GM18907 (cell line): ENCODE results near the gene EHBP1.

Experiments used
- ATAC-seq: cut with Tn5 transposase; IDR thresholded peaks from one replicate; pipeline ENCODE4 v1.9.1; 2021; ENCODE audit warnings: mild to moderate bottlenecking, moderate library complexity; ENCODE audit not compliant: unreplicated experiment

EHBP1 gene

DNA sequence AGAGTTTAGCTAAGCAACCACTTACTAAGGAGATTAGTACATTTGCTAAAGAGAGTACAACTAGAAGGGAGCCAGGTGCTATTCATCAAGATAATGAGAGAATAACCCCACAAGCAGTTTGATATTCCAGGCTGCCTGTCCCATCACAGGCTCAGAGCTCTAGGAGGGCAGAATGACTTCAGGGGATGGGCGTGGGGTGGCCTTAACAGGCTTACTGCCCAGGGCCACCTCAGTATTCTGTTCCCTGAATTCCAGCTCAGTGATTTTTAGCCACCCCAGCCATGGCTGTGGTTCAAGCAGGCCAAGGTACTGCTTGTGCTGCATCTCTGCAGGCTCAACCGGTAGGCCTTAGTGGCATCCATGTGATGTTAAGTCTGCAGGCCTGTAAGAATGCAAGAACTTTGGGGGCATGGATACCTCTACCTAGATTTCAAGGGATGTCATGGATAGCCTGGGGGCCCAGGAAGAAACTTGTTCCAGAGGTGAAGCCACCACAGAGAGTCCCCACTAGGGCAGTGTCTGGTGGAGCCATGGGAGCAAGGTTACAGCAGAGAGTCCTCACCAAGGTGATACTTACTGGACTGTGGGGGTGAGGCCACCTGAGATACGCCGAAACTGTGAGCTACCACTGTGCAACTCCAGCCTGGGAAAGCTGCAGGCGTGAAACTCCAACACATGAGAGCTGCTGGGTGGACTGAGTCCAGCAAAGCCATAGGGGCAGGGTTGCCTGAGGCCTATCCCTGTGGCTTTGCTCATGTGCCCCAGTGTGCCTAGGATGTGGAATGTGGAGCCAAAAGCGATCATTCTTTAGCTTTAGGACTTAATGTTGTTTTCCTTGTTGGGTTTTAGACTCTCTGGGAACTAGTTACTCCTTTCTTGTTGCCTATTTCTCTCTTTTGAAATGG is 107.7 kb downstream of the EHBP1 start:
- no peak for ATAC-seq

DNA sequence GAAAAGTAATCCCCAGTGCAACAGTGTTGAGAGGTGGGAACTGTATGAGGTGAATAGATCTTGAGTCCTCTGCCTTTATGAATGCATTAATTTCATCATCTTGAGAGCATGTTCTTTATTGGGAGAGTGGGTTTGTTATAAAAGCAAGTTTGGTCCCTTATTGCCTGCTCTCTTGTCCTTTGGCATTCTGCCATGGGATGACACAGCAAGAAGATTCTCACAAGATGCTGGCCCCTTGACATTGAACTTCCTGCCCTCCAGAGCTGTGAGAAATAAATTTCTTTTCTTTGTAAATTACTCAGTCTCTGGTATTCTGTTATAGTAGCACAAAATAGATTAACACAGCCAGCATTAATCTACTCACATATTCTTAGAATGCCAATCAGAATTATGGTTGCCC is 108.6 kb downstream of the EHBP1 start:
- ATAC-seq: no peak

DNA sequence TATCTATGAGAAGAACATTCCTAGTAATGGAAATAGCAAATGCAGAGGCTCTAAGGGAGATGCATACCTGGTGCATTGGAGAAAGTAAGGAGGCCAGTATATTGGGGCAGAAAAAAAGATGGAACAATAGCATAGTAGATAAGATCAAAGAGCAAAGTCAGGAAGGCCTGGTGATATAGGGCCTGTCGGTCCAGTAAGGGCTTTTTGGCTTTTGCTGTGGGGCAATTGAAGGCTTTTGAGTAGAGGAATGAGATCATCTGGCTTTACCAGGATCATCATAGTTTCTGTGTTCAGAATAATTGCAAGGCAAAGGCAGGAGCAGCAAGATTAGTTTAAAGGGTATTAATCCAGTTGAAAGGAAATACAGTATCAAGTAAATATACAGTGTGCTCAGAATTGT is 111.8 kb downstream of the EHBP1 start:
- no peak for ATAC-seq

DNA sequence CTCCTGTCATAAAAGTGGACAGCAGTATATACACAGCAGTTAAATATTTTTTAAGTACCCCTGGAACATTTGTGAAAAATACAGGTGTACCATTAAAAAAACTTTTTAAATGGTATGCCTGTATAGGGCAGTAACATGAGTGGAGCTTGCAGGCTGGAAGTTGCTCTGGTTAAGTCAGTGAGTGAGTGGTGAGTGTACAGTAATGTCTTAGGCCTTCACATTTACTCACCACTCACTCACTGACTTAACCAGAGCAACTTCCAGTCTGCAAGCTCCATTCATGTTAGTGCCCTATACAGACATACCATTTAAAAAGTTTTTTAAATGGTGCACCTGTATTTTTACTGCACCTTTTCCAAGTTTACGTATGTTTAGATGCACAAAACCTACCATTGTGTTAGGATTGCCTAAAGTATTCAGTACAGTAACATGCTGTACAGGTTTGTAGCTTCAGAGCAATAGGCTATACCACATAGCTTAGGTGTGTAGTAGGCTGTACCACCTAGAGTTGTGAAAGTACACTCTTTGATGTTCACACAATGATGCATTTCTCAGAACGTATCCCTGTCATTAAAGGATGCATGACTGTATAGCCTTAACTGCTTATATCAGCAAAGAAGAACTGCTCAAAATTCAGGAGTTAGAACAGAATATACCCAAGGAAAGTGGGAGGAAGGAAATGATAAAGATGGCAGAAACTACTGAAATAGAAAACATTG is 112.6 kb downstream of the EHBP1 start:
- no peak for ATAC-seq

DNA sequence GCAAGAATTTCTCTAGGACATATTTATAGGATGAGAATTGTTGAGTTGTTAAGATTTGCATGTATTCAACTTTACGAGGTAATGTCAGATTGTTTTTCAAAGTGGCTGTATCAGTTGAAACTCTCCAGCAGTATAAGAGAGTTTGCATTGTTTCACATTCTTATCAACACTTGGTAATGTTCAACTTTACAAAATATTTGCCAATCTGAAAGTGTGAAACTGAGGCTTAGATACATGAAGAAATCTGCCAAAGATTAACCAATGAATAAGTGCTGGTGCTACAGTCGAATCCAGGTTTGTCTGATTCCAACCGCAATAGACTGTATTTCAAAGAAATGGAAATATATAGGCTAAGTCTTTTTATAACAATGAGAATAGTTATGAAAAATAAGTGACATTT is 117.0 kb downstream of the EHBP1 start:
- no peak for ATAC-seq

DNA sequence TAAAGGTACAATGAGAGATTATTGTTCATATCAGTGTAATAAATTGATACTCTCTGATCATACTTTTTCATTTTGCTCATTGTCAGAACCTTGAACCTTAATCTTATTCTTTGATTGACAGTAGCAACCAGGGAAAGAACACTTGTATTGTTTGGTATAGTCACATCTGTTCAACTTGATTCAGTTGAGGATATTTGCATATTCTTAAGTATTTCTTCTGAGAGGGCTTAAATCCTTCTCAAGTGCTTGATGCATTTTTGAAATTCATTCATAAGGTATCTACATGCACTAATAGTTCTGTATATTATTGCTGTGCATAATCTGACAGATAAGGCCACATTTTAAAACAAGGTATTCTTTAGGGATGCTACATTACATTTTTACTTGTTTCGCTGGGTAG is 118.9 kb downstream of the EHBP1 start:
- no peak for ATAC-seq

DNA sequence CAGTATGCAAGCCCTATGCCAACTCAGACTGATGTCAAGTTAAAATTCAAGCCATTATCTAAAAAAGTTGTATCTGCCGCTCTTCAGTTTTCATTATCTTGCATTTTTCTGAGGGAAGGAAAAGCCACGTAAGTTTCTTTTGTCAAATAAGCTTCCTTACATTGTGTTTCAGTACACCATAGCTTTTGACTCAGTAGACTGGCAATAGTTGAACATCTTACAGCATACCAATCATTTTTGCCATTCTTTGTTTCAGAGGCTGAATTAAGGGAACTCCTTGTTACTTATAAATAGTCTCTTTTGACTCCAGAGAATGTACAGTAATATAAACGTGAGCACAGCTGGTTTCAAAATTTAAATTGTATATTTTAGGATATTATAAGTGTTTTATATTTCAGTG is 120.6 kb downstream of the EHBP1 start:
- no peak for ATAC-seq

DNA sequence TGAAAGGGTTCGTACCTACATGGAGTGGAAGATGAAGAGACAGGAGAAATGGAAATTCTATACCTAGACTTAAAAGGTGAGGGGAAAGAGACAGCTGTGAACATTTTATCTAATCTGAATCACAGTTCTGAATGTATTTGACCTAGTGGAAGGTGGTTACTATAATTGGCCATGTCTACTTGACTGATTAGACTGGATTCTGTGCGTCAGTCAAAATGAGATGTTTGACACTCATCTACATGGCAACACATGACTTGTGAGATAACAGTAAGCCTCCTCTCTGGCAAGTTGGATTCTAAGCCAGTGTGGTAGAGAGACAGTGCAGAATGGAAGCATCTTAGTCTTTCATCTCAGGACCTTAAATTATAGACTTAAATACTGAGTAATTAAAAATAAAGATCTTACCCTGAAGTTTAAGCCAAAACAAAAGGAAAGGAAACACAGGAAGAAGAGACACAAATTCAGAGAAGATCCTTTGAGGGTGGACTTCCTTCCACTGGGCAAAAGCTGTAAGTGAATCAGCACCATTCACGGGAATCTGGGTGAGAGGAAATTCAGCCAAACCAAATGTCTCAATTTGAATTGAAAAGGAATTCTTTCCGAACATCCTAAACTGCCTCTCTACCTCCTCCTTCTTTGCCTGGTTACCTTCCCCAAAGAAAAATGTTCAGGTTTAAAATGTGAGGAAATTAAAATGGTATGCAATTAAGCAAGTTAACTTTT is 121.6 kb downstream of the EHBP1 start:
- no peak for ATAC-seq

DNA sequence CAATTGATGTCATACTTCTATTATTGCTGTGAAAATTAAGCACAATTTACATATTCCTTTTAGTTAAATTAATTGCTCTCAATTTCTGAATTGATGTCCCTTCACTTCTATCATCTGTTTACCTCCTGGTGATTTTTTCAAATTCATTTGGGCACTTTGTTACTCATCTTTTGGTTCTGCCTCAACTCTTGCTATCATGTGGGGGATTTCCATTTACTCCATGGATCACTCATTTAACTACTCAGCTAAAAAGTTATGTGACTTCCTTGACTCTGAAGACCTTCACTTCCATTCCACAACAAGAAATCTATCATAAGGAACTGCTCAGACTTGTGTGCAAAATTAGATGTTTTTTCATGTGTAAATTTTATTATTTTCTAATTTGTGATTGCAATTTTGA is 126.2 kb downstream of the EHBP1 start:
- no peak for ATAC-seq

DNA sequence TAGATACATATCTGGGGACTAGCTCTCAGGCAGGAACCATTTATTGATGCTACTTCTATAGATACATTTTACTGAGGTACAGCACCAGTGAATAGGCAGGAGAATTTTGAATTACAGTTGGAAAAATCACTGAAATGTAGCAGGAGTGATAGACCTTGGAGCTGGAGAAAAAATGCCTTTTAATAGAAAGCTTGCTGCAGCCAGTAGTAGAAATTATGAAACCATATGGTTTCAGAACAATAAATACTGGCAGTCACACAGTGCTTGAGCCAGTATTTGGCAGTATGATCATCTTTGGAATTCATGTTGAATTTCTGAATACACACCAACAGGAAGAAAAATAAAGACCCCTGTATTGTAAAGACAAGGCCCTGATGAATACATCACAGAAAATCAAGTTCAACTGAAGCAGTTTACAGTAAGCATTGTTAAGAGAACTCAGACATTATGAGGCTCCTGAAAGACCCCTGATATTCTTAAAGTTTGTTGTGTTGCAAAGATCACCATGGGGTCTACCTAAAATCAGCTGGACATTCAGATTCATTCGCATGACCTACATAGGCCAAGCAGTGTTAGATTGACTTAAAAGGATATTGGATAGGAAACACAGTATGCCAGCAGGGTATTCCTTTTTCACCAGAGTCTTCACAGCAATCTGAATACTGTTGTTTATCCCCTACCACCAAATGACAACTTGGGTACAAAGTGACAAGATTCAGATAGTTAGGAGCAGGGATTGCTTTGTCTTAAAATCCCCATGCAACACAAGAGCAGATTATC is 139.0 kb downstream of the EHBP1 start:
- no peak for ATAC-seq

DNA sequence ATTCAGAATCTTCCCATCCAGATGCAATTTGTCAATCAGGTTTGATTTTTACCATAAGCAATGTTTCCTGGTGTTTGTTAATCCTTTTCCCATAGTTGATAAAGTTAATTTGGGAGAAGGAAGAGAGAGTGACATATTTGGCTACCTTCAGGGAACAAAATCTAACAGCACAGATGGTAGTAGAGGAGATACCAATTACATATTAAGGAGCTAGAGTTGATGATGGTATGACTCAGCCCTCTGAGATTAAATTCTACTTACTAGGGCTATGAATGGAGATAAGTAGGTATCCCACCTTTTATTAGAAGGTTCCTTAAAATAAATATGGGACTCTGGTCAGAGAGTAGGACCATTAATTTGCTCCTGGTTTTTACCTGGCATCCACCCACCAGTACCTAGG is 139.7 kb downstream of the EHBP1 start:
- ATAC-seq: no peak

DNA sequence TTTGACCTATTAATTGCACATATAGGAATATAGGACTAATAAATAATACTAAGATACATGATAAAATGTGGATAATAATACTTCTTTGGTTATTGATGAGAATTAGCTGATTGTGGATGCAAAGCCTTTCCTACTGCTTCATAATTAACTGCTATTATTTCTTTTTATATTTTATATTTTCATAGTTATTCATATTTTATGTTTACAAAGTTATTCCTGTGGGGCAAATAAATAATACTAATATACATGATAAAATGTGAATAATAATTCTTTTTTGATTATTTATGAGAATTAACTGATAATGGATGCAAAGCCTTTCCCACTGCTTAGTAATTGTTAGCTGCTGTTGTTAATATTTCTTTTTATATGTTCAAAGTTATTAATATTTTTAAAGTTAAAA is 146.7 kb downstream of the EHBP1 start:
- ATAC-seq: no peak

DNA sequence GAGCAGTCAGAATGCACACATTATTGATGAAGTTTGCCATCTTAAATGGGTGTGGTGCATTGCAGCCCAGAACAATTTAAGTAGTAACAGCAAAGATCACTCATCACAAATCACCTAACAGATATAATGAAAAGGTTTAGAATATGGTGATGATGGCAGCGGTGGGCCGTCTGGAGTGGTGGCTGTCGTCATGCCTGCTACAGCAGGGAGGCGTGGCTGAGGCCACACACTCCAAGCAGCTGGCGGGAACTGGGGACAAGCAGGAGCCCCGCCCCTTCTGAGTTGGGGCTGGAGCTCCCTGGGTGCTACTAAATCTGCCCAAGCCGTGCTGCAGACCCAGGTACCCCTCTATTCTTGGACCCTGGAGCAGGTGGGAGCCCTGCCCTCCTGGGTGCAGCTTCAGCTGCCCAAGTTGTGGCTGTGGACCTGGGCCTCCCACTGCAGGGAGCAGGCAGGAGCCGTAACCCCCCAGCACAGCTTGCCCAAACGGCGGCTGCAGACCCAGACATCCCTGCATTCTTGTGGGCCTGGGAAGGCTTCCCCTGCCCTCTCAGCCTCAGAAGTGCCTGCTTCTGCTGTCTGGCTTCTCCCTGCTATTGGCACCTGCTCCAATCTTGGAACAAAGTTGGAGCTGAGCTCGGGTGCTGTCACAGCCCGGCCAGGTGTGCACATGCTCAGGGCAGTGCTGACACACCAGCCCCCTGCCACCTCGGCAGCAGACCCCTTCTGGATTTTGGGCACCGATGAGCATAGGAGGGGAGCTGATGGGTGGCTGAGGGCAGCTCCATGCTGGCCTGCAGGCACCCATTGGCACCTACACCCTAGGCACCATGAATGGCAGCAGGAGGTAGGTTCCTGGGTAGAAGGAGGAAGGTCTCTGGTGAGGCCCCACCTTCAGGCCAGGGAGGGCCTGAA is 149.3 kb downstream of the EHBP1 start:
- ATAC-seq: no peak

DNA sequence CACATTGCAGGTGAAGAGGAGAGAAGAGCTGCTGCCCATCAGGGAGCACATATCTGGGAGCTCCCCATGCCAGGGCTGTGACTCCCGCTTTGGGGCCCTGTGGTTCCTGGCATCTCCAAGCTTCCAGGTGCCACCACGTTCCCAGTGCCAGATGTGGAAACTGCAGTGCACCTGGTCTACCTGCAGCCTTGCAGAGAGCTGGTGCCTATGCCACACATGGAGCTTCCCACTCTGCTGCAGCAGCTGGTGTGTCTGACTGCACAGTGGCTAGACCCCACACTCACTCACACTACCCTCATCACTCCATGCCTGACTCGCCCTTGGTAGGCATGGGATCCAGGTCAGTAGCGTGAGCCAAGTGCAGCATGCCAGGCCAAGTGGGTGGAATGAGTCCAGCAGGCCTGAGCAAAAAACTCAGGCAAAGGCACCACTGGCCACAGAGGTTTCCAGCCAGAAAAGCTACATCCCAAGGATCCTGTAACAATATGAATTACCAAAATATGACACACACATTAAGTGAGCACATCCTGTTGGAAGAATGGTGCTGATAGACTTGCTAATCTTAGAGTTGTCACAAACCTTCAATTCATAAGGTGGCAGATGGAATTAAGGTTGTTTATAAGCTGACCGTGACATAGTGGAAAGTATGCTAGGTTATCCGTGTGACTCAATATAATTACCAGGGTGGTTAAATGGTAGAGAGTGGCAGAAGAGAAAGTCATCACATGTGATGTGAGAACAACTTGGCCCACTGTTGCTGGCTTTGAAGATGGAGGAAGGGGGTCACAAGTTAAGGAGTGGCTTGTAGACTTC is 150.9 kb downstream of the EHBP1 start:
- no peak for ATAC-seq

DNA sequence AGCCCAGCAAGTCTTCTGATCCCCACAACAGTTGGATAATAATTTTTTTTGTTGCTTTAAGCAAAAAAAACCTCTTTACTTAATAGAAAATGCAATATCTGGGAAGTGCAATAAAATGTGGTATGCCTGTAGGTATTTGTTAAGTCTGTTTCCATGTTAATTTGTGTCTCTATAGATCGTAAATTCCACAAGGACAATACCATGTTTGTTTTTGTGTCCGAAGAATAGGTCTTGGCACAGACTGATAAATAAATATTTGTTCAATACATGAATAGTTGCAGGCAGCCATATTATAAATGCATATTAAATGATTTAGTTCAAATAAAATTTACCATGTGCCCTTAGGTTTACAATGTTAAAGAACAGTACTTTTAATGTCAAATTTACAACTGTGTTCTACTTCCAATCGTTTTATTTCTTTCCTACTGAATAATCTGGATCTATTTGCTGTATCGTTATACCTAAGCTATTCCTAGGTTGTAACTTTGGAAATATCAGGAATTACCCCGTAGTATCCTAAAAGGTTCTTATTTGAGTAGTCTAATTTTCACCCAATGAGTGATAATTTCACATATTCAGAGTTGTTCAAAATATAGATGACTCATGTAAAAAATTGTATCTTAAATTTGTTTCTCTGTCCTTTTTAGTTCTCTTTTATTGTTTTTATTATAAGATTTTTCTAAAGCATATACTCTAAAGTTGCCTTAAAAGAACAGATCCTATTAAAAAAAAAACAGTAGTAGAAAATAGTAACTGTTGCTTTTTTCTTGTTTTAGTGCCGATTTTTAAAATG is 151.8 kb downstream of the EHBP1 start:
- no peak for ATAC-seq

DNA sequence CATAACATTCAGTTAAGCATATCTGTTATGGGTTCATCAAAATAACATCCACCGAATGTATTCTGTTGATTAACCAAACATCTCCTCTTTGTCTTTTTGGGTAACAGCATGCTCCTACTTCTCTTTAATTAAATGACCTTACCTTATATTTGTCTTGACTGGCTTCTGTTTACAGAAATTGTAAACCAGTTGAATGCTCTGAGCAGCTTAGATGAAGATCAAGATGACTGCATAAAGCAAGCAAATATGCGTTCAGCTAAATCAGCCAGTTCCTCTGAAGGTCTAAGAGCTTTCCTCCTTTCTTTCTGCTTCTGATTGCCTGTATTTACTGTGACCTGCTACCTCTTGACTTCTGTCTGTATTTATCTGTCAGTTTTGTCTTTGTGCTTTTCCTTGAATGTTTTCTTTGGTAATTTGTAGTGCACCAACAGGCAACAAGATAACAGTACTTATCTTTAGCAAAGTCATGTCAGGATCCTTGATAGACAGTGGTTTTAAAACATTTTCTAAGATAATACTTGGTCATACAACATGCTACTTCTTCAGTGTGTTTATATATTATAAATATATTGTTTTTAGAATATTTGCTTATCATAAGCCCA is 152.8 kb downstream of the EHBP1 start:
- ATAC-seq: no peak

DNA sequence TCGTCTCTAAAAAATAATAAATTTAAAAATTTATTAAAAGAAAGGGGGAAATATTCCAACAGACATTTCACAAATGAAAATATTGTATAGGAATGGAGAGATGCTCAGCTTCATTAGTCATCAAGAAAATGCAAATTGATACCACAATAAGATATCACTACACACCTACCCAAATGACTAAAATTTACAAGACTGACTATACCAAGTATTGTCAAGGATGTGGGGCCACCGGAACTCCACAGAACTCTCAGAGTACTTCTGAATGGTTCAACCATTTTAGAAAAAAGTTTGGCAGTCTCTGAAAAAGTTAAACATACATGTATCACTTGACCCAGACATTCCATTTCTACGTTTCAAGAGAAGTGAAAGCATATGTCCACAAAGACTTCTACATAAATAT is 163.4 kb downstream of the EHBP1 start:
- ATAC-seq: no peak

DNA sequence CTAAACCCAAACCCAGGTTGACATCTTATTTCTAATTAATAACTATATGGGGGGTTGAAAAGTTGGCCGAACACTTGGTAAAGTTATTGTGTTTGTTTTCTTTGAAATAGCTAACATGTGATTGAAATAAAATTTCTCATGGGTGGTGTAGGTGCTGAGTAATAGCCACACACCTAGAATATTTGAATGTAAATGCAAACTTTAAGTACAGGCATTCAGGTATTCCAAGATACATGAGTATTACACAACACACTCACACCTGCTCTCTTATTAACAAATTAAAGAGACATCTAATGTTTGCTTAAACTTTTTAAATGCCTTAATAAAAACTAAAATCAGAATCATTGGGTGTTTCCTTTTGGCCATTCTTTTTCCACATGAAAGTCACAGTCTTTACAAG is 165.5 kb downstream of the EHBP1 start:
- no peak for ATAC-seq
